ENCODE results near the gene RASSF6. TPM values are rescaled to one million over a fixed set of nuclear protein-coding genes. Genes with fewer than 3 reads are reported as not detected.

Gene RASSF6
- total and polyA plus RNA-seq, 2 of the 8 experiments (the other 6 are each of a cell fraction or from before 2014, with no cell fraction given) = 0.03 to 0.28 TPM

GRCh38 chr4:73528171-73528570 lies 92.1 kb downstream of the RASSF6 start:
- Histone ChIP-seq H3K23me2 (ENCODE audit: low read depth, low read length) (no peaks in the 10 kb centered on the region), H3K23ac (ENCODE audit: insufficient read length) (no peak overlapping the region), H2AK5ac (ENCODE audit: low read depth, low read length) (no peak overlapping the region), H3K79me1 (ENCODE audit: low read depth, low read length) (no peaks in the 10 kb centered on the region), H3K9me3 (ENCODE audit: insufficient read depth in 2 of 2, low read depth in 1 of 2, low read length in 1 of 2) (no peaks in the 10 kb centered on the region), H3K4me1 (replicated peaks in 1 of 4; ENCODE audit: control insufficient read depth in 3 of 4, insufficient read depth in 4 of 4, low read length in 3 of 4) (no peaks in the 10 kb centered on the region), H3K9ac (replicated peaks in 1 of 4; ENCODE audit: extremely low read depth in 1 of 4, low read depth in 3 of 4, low read length in 3 of 4) (no peak overlapping the region), H2BK12ac (ENCODE audit: low read depth, low read length) (no peak overlapping the region), H2BK20ac (ENCODE audit: low read length) (no peak overlapping the region), H3K36me3 (ENCODE audit: control insufficient read depth in 2 of 4, insufficient read depth in 4 of 4, low read length in 3 of 4) (no peaks in the 10 kb centered on the region), H3K27ac (ENCODE audit: low read depth, low read length) (no peak overlapping the region), H3K4ac (replicated peaks; ENCODE audit: insufficient read length, low read depth, low read length) (no peak overlapping the region), H3K79me2 (ENCODE audit: control insufficient read depth in 1 of 2, insufficient read depth in 2 of 2, low read length in 2 of 2) (no peaks in the 10 kb centered on the region), H3K14ac (ENCODE audit: insufficient read length) (no peak overlapping the region), H2BK5ac (ENCODE audit: low read depth, low read length) (no peak overlapping the region), H4K91ac (replicated peaks; ENCODE audit: insufficient read length, low read length) (no peak overlapping the region), H4K8ac (ENCODE audit: extremely low read depth, insufficient read depth, low read length) (no peak overlapping the region), H4K5ac (ENCODE audit: insufficient read length, low read depth, low read length) (no peak overlapping the region), H3K27me3 (replicated peaks in 1 of 4; ENCODE audit: control insufficient read depth in 3 of 4, extremely low read depth in 1 of 4, insufficient read depth in 3 of 4, low read length in 3 of 4) (no peaks in the 10 kb centered on the region), H2BK120ac (replicated peaks; ENCODE audit: low read depth, low read length) (no peak overlapping the region), H2BK15ac (ENCODE audit: low read length) (no peak overlapping the region), H3K56ac (replicated peaks; ENCODE audit: insufficient read length, low read depth, low read length) (no peak overlapping the region), H3K4me2 (ENCODE audit: insufficient read depth in 1 of 2, low read depth in 2 of 2, low read length in 2 of 2) (no peak overlapping the region), H3K18ac (ENCODE audit: extremely low read depth, low read length) (no peak overlapping the region), H4K20me1 (replicated peaks in 1 of 2; ENCODE audit: control insufficient read depth in 1 of 2, insufficient read depth in 2 of 2, low read length in 2 of 2) (no peaks in the 10 kb centered on the region), H3K4me3 (ENCODE audit: extremely low read depth in 1 of 4, insufficient read depth in 2 of 4, low read depth in 3 of 4, low read length in 4 of 4) (no peak overlapping the region), H2AFZ (ENCODE audit: low read length) (no peak overlapping the region)
- CTCF ChIA-PET (ENCODE audit: partially characterized antibody) = interaction anchor here (1.4 kb wide), 1 partner anchor 67 kb away, joined by 4 read pairs; no protein-coding TSS in a partner anchor
- 86% methylated on average over 2 of the region's 2 CpGs; no CpG with 5 or more reads in 1 of the 2 experiments for WGBS, 2 experiments (ENCODE audit: extremely low coverage in 1 of 2, insufficient coverage in 1 of 2, insufficient read length in 1 of 2, insufficient replicate concordance in 2 of 2, low coverage in 1 of 2, low lambda C conversion rate in 2 of 2, missing lambda C conversion rate in 1 of 2)
- POLR2A ChIA-PET (ENCODE audit: partially characterized antibody) = no interaction called here
- DNase-seq (ENCODE audit: low read depth in 1 of 2, low spot score in 2 of 2) (no peak), FAIRE-seq (no peak)
- no peak for TF ChIP-seq CREB1 (IDR thresholded peaks at IDR 0.05)
- TF ChIP-seq GTF2F1 (IDR thresholded peaks at IDR 0.05; ENCODE audit: borderline replicate concordance, low read depth, low read length) = no peak
- TF ChIP-seq EP300 (IDR thresholded peaks at IDR 0.05; ENCODE audit: borderline replicate concordance in 1 of 2, low read depth in 2 of 2, low read length in 2 of 2) = no peak
- no peak for TF ChIP-seq CHD2 (IDR thresholded peaks at IDR 0.05; ENCODE audit: low read length)

Measured in H1 (cell line).